D721Med (cell line): ENCODE measurements around the gene ADAMTS17.

Experiments
- DNase-seq: peaks from one replicate; pipeline ENCODE4 v3.0.0; 2011; ENCODE audit warnings: low spot score; ENCODE audit not compliant: insufficient read length
- FAIRE-seq: peaks from 2 replicates; lab custom pipeline; 2011; peaks lifted over from hg19 to GRCh38; lab: Jason Lieb, UNC
- TF ChIP-seq, protein P1 (sequence below): IDR thresholded peaks from 2 replicates; pipeline ENCODE4 v1.5.1; 2012; ENCODE audit warnings: mild to moderate bottlenecking, control low read depth; ENCODE audit not compliant: insufficient read depth; ENCODE audit errors: missing control alignments

Gene ADAMTS17

DNA sequence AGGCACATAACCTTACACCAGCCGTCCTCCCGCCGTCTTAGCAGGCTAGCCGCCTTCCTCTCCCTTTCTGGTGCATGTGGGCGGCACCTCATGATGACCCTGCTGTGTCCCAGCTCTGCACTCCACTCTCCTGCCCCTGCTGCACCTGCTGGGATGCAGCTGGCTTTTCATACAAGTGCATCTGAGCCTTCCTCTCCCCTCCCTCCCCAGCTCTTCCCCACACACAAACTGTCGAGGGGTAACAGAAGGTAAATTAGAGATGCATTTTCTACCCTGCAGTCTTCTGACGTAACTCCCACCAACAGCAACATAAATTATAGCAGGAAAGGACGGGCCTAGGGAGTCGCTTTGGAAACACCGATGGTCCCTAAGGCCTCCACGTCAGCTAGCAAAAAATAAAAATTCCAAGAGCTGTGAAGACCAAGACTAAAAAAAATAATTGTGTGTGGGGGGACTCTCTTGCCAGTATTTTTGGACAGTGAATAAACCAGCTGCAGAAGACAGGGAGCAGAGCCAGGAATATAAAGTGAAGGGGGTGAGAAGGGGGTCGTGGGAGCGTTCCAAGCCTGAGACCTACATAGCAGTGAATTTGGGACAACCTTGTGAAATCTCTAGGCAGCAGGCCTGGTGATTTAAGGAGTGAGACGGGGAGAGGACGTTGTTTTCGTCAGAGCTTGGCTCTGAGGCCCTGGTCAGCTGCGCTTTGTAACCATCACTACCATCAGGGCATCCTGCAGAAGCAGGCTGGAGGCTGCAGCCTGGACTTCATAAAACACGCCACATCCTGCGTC is 216.2 kb downstream of the ADAMTS17 start:
- TF ChIP-seq, protein P1, sequence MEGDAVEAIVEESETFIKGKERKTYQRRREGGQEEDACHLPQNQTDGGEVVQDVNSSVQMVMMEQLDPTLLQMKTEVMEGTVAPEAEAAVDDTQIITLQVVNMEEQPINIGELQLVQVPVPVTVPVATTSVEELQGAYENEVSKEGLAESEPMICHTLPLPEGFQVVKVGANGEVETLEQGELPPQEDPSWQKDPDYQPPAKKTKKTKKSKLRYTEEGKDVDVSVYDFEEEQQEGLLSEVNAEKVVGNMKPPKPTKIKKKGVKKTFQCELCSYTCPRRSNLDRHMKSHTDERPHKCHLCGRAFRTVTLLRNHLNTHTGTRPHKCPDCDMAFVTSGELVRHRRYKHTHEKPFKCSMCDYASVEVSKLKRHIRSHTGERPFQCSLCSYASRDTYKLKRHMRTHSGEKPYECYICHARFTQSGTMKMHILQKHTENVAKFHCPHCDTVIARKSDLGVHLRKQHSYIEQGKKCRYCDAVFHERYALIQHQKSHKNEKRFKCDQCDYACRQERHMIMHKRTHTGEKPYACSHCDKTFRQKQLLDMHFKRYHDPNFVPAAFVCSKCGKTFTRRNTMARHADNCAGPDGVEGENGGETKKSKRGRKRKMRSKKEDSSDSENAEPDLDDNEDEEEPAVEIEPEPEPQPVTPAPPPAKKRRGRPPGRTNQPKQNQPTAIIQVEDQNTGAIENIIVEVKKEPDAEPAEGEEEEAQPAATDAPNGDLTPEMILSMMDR: no peak
- FAIRE-seq (no peak), DNase-seq (no peak)

DNA sequence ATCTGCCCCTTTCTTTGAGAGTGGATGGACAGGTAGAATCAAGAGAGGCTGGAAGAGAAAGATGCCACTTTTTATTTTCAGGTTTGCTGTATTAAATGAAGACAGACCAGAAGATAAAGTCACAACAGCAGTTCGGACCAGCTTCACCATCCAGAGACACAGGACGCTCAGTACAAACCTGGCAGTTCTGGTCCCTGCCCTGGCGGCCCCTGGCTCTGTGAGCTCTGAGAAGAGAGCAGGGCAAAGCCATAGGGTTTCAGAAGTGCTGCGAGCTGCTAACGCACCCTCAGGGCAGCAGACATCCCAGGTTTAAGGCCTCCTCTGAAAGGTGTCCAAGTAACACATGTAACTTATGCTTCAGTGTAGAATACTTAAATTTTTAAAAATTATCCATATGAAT is 216.8 kb downstream of the ADAMTS17 start:
- TF ChIP-seq, protein P1: no peak
- FAIRE-seq (no peak), DNase-seq (no peak)

DNA sequence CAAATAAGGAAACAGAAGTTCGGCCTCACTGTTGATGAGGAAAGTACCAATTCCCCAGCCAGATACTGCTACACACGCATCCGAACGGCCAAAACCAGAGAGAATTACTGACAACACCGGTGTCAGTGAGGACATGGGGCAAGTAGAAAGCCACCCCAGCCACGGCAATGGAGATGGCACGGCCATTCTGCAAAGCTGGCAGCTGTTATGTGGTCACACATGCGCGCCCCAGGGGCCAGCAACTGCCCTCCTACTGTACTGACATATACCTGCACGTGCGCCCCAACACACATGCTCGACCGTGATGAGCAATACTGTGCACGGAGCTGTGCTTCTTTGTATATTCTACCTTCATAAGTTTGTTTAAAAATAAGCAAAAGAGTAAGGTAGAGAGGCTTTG is 217.4 kb downstream of the ADAMTS17 start:
- TF ChIP-seq, protein P1: no peak
- FAIRE-seq (no peak), DNase-seq (no peak)

DNA sequence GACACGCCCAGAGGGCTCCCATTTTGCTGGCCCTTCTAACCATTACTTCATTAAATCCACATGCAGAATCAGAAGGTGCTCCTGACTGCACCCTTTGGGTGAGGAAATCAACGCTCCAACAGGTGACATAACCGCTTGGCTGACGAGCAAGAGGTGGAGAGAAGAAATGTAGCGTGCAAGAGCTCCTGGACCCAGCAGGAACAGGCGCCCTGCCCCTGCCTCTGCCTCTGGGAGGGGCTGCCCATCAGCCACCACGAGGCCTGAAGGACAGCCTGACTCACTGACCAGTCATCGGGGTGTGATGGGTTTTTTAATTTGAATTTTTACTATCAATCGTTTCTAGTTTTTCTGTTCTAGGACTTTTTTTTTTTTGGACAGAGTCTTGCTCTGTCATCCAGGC is 218.2 kb downstream of the ADAMTS17 start:
- FAIRE-seq (no peak), DNase-seq (no peak)
- TF ChIP-seq, protein P1: no peak

DNA sequence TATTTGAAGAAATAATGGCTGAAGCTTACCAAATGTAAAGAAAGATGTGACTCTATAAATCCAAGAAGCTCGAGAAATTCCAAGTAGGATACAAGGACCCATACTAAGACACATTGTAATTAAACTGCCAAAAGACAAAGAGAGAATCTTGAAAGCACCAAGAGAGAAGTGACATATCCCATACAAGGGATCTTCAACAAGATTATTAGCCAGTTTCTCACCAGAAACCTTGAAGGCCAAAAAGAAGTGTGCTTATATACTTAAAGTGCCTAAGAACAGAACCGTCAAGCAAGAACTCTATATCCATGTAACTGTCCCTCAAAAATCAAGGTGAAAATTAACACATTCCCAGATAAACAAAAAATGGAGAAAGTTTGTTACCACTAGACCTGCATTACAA is 220.5 kb downstream of the ADAMTS17 start:
- TF ChIP-seq, protein P1: no peak
- FAIRE-seq (no peak), DNase-seq (no peak)

DNA sequence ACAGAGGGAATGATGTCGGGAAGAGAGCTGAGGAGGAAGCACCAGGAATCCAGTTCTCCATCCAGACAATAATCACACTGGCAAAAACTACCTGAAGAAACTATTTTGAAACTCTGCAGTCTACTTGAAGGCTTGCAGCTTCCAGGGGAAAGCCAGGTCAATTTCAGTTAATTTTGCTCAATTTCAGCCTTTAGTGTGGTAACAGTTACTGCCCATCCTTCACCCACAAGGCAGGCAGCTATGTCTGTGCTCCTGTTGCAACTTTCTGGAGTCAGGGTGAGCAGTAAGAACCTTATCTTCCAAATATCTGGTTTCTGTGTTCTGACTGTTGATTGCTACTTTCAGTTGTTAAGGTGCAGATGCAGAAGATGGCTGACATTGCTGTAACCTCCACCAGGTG is 221.7 kb downstream of the ADAMTS17 start:
- TF ChIP-seq, protein P1: no peak
- FAIRE-seq (no peak), DNase-seq (no peak)

DNA sequence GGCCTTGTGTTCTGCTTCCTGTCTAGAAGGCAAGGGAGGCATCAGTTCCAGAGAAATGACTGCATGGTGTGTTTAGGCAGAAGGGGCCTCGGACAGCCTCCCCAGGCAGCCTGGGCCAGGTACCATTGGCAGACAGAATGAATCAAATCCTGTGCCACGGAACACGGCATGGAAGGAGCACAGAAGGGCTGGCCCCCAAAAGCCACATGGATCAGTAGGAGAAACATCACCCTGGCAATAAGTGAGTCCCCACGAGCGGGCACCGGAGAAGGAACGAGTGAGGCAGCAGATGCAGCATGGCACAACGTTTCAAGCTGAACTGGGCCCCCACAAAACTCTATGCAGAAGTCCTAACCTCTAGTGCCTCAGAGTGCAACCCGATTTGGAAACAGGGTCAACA is 223.2 kb downstream of the ADAMTS17 start:
- FAIRE-seq (no peak), DNase-seq (no peak)
- TF ChIP-seq, protein P1: no peak
